Stromal cell of bone marrow (primary cell): ENCODE measurements around the gene ZFYVE28.

Source experiments
- DNase-seq: peaks from one replicate; pipeline ENCODE4 v3.0.0-alpha.2; 2012; ENCODE audit warnings: low read depth

ZFYVE28 gene

DNA sequence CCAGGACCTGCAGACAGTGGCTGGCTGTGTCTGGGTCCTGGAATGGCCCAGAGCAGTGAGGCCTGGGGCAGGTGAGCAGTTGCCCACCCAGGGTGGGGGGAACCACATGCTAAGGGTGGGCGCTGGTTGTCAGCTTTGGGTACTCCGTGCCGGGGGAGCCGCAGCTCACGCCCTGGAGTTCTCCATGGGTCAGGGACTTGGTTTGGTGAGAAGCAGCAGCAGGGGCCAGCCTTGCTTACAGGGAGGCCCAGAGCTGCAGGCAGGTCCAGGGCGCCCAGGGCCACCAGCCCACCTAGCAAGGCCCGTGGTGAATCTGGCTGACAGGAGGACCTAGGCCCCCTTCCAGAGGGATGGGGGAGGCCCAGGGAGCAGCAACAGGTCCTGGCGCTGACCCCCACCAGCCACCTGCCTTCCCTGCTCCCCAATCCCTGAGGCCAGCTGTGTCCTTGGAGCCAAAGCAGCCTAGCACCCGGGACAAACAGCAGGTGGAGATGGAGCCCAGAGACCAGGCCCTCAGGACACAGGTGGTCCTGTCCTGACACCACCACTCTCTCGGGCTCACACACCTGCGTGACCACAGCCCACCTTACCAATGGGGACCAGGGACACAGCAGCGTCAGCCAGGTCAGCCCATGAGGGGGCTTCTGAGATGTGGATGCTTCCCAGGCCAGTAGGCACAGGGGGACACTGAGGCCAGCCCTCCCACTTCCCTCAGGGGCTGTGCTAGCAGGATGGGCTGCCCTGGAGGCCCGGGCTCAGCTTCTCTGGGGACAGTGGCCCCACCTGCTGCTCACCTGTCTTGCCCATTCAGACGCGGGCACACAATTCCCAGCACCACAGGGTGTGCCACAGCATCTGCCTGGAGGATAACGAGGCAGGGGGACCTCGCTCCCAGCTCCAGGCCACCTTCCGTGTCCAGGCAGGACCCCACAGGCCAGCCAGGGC, 160.1 kb downstream of the ZFYVE28 start:
- DNase-seq, result no peak

- DNase-seq, result no peak
Observed at GRCh38 chr4:2257361-2258081, 160.9 kb downstream of the ZFYVE28 start.

GRCh38 chr4:2256781-2257191, 161.7 kb downstream of the ZFYVE28 start:
- DNase-seq, result no peak

DNA sequence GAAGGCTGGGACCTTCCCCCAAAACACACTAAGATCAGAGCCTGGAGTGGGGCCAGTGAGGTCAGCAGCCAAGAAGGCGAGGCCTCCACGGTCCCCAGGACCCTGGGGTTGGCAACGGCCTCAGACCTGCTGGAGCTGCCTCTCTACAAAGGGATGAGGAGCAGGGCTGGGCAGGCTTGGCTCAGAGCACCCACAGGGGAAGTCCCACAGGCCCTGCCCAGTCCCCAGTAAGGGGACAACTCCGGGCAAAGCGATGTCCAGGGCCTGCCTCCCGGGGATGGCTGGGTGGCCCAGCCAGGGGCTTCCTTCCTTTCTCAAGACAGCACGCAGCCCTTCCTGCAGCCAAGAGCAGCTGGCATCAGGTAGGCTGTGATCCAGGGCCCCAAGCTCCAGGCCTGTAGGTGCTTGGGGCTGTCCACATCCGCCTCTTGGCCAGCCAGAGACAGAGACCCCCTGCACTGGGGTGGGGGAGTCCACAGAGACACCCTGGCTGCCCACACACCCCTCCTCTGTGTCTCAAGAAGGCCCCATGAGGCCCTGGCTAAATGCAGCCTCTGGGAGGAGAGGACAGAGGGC, 162.2 kb downstream of the ZFYVE28 start:
- DNase-seq, result no peak

DNA sequence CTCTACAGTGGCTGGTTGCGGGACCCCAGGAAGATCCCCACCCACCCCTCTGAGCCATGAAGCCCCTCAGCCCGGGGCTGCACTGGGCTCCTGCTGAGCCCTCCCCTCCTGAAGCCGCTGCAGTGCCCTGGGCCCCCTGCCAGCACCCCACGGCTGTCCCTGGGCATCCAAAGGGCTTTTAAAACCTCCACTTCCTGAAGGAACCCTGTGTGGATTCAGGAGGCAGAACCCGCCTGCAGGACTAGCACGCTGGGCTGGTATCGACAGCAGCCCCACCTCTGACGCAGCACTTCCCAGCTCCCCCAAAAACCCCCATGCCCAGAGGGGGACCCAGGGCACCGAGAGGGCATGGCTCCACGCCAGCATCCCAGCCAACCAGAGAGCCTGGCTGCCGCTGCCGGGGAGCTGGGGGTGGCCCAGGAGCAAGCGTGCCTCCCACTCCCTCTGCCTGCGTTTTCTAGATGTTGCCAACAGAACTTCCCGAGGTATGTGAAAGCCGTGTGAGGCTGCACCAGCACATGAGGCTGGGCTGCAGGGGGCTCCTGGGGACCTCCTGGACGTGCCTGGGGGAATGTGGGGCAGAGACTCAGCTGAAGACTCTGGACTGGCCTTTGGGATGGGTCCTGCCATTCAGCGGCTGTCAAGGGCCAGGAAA, 162.8 kb downstream of the ZFYVE28 start:
- DNase-seq, result no peak

DNA sequence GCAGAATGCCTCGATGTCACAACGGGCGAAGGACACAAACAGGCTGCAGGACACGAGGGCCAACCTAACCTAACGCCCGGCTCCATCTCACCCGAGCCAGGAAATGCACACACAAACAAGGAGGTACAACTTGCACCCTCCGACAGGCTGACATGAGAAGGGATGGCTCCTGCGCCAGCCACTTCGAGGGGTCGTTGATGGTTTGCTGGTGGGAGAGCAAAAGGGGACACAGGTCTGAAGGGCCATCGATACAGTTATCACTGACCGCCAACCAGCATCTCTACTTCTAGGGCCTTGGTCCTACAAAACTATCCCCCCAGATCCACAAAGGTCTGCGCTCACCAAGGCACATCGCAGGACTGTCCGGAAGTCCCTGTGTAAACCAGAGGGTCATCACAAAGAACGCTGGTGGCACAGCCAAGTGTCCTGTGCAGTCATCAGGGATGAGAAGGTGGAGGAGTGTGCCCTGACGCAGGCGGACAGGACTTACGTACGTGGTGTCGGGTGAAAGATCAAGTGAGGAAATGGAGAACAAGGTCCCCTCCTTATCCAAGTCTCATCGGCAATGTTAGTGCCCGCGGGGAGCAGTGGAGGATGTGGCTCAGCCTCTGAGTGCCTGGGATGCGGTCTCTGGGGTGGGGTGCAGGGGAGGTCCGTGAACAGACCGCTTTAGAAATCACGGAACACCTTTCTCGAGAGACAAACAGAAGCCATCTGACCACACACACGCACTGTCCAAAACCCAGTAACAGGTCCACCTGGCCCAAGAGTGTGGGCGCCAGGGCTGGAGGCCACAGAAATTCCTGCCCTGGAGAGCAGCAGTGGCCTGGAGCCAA, 163.6 kb downstream of the ZFYVE28 start:
- no peak for DNase-seq

GRCh38 chr4:2253160-2254084, 165.0 kb downstream of the ZFYVE28 start:
- no peak for DNase-seq

DNA sequence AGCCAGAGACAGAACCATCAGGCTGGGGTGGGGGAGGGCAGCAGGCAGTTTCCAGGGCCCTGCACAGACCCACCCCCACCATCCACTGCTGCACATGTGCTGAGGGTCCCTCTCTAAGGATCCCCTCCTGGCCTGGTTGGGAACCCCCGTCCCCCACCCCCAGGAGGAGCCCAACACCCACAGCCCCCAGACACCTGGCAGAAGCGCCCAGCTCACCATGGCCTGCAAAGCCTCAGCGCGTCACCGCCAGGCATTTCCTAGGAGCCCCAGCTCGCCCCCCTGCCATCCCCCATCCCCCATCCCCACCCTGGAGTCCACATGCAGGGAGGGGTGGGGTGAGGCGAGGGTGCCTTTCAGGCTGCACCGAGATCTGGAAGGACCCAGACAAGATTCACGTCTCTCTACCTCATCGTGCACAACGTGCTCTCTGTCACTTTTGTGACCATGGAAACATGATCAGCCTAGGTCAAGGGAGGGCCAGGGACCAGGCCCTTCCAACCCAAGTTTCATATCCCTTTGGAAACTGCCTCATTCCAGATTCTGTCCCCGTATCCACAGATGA, 165.8 kb downstream of the ZFYVE28 start:
- DNase-seq, result no peak

DNA sequence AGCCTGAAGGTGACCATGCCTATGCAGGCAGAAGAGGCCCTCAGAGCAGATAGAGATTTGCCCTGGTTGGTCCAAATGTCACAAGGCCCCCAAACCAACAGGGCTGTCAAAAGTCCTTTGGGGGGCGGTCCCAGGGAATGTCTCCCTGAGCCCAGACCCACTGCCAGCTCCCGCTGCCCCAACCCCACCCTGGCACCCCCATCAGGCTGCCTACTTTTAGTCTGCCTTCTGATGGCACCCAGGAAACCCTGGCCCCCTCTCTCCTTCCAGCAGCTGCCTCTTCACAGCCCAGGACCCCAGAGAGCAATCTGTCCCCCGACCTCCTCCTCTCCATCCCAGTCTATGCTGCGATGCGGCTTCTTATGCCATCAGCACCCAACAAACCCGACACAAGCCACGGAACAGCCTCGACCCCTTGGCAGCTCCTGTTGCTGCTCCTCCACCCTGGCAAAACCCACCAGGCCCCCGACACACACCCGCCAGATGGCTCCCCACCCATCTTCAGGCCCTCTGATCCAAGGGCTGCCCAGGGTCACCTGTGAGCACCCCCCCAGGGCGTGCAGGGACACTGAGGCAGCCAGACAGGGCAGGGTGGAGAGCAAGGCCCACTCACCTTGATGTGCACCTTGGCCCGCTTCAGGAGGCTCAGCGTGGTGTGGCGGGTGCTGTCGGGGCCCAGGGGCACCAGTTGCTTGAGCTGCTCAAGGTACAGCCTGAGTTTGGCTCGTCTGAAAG, 166.5 kb downstream of the ZFYVE28 start:
- DNase-seq, result no peak

GRCh38 chr4:2251073-2251794, 167.2 kb downstream of the ZFYVE28 start:
- DNase-seq, result no peak

GRCh38 chr4:2250357-2251072, 167.9 kb downstream of the ZFYVE28 start:
- no peak for DNase-seq

DNA sequence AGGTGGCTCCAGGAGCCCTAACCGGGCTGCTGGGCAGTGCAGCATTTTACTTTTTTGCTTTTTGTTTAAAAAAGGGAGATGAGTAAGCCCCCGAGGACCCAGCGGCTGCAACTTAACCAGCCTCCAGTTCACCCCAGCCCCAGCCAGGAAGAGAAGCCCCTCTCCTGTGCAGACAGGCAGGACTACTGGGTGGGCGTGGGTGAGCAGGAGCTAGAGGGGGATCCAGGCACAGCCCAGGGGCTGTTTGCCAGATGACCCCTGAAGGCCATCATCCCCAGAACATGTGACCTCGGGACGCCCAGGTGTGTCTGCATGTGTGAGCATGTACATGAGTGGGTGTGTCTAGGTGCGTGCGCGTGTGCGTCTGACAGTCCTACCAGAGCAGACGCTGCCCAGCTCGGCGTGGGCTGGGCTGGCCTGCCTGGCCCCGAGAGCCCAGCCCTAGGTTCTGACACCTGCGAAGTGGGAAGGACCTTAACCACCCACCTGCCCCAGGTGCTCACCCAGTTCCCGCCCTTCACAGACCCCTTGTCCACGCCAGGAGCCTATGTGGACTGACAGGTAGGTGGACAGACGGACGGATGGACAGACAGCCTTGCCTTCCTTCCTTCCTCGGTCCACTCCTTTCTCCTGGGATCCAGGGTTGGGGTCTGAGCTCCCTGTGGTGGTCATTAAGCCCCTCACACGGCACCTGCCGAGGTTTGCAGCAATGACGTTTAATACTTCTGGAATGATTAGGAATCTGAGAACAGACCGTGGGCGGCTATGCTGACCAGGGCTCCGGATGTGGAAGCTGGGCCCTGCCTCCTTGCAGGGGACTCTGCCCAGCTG, 168.7 kb downstream of the ZFYVE28 start:
- no peak for DNase-seq

GRCh38 chr4:2248821-2249261, 169.6 kb downstream of the ZFYVE28 start:
- no peak for DNase-seq

DNA sequence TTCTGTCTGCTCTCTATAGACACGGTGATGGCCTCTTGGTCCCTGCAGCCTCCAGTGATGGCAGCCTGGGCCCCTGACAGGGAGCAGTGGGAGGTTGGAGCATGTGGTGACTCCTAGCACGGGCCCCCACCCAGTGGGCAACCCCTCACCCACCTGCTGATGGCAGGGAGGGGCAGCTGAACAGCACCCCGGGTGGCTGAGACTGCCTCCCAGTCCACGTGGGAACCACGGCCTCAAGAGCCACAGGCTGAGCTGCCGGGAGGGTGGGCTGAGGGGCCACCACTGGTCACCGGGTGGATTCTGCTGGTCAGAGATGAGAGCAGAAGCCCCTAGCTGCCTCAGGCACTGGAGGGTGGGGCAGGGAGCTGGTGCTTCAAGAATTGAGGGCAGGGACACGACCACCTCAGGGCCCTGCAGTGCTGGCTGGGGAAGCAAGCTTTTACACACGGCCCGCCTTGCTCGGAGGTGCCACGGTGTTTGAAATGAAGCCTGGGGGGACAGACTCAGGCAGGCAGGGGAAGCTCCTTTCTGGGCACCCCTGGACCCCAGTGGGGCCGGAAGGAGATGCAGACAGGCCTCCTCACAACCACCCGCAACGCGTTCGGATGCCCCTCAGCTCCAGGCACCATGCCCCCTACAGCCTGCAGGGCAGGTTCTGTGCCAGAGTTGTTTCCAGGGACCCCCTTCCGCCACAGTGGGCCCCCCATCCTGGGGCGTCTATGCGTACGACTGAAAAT, 170.2 kb downstream of the ZFYVE28 start:
- DNase-seq, result no peak

GRCh38 chr4:2247128-2248043, 171.1 kb downstream of the ZFYVE28 start:
- DNase-seq, result no peak
